Retinal pigment epithelial cell (primary cell): ENCODE measurements around the gene RASSF3.

ENCODE experiments used
- DNase-seq: peaks from one replicate; pipeline ENCODE4 v3.0.0-alpha.2; 2010; ENCODE audit warnings: low read depth
- H3K4me3 ChIP-seq: 2 replicates; pipeline ENCODE4 v1.5.1; 2011; ENCODE audit warnings: mild to moderate bottlenecking, low read length, control low read depth, moderate library complexity
- CTCF ChIP-seq: conservative IDR thresholded peaks from 2 replicates; pipeline ENCODE4 v1.5.1; 2011; ENCODE audit warnings: low read depth, low read length, control low read depth, inconsistent platforms

Gene RASSF3

GRCh38 chr12:64595863-64596793, 14.2 kb upstream of the RASSF3 start:
- no peak overlapping the region for H3K4me3 ChIP-seq
- no peak for DNase-seq
- no peak for TF ChIP-seq CTCF

- no peak for TF ChIP-seq CTCF
- H3K4me3 ChIP-seq: no peak overlapping the region
- DNase-seq: no peak
These were observed 11.5 kb upstream of the RASSF3 start for GRCh38 chr12:64598831-64599230.

- no peak for TF ChIP-seq CTCF
- no peak overlapping the region for H3K4me3 ChIP-seq
- DNase-seq: no peak
These were observed 10.1 kb upstream of the RASSF3 start for GRCh38 chr12:64600164-64600561.

- no peak for DNase-seq
- no peak overlapping the region for H3K4me3 ChIP-seq
- no peak for TF ChIP-seq CTCF
These were observed 7.0 kb upstream of the RASSF3 start for GRCh38 chr12:64603183-64603841.

GRCh38 chr12:64608901-64609535, 1.3 kb upstream of the RASSF3 start:
- no peak for DNase-seq
- peak; percentile 20 for TF ChIP-seq CTCF
- H3K4me3 ChIP-seq: peak overlapping the region; percentile 76

- no peak for TF ChIP-seq CTCF
- H3K4me3 ChIP-seq: peak overlapping the region; percentile 76
- no peak for DNase-seq
These were observed 688 bp upstream of the RASSF3 start for GRCh38 chr12:64609536-64610078.
